ENCODE data around the gene CIAO1. TPM values are rescaled to one million over a fixed set of nuclear protein-coding genes. Genes with fewer than 3 reads are reported as not detected.

The CIAO1 gene
- 88.9 and 125 TPM in 2 replicates for total RNA-seq

GRCh38 chr2:96265840-96266679, at the start of gene CIAO1, which contains the start of gene TMEM127:
Gene CIAO1 (plus strand): TSS chr2:96266225. CDS start chr2:96266351, 126 bp downstream.
Gene TMEM127 (minus strand): TSS chr2:96265997. CDS start chr2:96265381, 616 bp downstream.

GRCh38 chr2:96305091-96305978, 39.3 kb downstream of the CIAO1 start, which contains the start of gene SNRNP200:
Gene SNRNP200 (minus strand): TSS chr2:96305546. CDS start chr2:96305437, 109 bp downstream.

Other genes starting within 250 kb of the CIAO1 start
- gene GPAT2, start 231.3 kb upstream of the CIAO1 start, total RNA-seq: 12.8 and 18.3 TPM in 2 replicates
- gene ADRA2B, start 149.7 kb upstream of the CIAO1 start, total RNA-seq: under 0.01 TPM in 1 of 2 replicates, not detected in the other
- gene ASTL, start 127.7 kb upstream of the CIAO1 start, total RNA-seq: not detected in 2 replicates
- gene DUSP2, start 120.8 kb upstream of the CIAO1 start, total RNA-seq: 0.33 and 1.7 TPM in 2 replicates
- gene STARD7, start 57.4 kb upstream of the CIAO1 start, total RNA-seq: 188 and 224 TPM in 2 replicates
- gene TMEM127, start 228 bp upstream of the CIAO1 start, total RNA-seq: 41.2 and 43.4 TPM in 2 replicates
- gene SNRNP200, start 39.3 kb downstream of the CIAO1 start, total RNA-seq: 51.3 and 53.6 TPM in 2 replicates
- gene ITPRIPL1, start 59.1 kb downstream of the CIAO1 start, total RNA-seq: 2.9 and 3.4 TPM in 2 replicates
- gene NCAPH, start 69.5 kb downstream of the CIAO1 start, total RNA-seq: 8.2 and 17.9 TPM in 2 replicates
- 0.33 TPM in 1 of 2 replicates, not detected in the other for gene NEURL3, start 239.1 kb downstream of the CIAO1 start, total RNA-seq

Data from vein endothelial cell (primary cell).